Measurements from ENCODE around the gene NXPH2.
"Not testable (repeated sequence)": the region's sequence is repeated elsewhere in the genome, so short reads cannot be mapped to it uniquely, and the experiment has no call there.

NXPH2 gene

DNA sequence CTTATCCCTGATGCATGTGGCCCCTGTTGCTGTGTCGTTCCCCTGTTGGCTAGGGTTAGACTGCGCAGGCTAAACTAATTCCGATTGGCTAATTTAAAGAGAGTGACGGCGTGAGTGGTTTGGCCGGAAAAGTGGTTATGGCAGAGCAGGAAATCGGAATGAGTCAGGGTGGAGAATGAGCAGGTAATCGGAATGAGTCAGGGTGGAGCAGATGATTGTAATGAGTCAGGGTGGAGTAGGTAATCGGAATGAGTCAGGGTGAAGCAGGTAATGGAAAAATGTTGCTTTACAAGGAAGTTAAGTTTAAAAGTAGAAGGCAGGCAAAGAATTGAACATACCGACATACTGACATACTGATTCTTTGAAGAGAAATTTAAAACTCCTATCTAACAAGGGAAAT is 135.4 kb downstream of the NXPH2 start:
- not testable (repeated sequence) for H3K4me3 Mint-ChIP-seq, H3K36me3 Mint-ChIP-seq, H3K27me3 Mint-ChIP-seq, H3K9me3 Mint-ChIP-seq, H3K4me1 Mint-ChIP-seq, H3K27ac Mint-ChIP-seq

DNA sequence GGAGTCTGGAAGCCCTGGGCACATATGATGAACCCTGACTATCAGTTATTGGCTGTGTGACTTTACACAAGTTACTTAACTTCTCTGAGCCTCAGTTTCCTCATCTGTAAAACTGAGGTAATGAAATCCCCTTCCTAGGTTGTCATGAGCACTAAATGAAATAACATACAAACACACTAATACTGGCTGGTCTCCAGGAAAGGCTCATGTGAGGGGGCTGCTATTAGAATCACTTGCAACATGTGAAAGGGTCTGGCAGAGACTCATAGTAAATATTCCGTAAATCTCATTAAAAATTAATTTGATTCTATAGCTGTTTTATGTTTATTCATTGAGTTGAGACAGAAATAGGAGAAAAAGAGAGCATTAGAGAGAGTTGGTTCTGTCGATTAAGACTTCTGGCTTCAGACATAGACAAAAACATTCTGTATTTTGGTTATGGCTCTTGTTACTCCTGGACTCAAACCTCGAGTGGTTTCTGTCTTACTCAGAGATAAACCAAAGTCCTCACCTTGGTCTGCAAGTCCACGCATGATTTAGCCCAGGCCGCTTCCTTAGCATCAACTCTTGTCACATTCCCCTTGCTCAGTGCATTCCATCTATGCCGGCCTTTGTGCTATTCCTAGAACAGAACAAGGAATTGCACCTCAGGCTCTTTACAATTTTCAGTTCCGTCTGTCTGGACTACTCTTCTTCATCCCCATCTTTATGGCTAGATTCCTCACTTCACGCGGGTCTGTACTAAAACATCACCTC is 139.1 kb downstream of the NXPH2 start:
- Mint-ChIP-seq H3K4me1 (no peaks in the 10 kb centered on the region), H3K4me3 (no peak overlapping the region), H3K9me3 (no peaks in the 10 kb centered on the region), H3K36me3 (no peaks in the 10 kb centered on the region), H3K27me3 (peaks cover 2% of the 10 kb centered on the region), H3K27ac (no peak overlapping the region)

DNA sequence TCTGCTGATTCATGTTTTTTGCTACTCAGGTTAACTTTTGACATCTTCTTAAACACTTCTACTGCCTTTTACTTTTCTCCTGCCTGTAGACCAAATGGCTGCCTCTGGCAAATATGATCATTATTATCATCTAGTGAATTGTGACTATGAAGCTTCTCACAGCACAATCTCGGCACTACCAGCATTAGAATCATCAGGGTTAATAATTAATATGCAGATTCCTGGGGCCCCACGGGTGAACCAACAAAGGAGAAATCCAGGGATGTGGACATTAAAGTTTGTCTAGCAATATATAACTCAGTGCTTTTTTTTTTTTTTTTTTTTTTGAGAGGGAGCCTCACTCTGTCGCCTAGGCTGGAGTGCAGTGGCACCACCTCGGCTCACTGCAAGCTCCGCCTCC is 142.5 kb downstream of the NXPH2 start:
- H3K27ac Mint-ChIP-seq: no peak overlapping the region
- H3K4me1 Mint-ChIP-seq: no peaks in the 10 kb centered on the region
- H3K36me3 Mint-ChIP-seq: no peaks in the 10 kb centered on the region
- H3K4me3 Mint-ChIP-seq: no peak overlapping the region
- H3K27me3 Mint-ChIP-seq: peaks cover 2% of the 10 kb centered on the region
- H3K9me3 Mint-ChIP-seq: peaks cover 3% of the 10 kb centered on the region

DNA sequence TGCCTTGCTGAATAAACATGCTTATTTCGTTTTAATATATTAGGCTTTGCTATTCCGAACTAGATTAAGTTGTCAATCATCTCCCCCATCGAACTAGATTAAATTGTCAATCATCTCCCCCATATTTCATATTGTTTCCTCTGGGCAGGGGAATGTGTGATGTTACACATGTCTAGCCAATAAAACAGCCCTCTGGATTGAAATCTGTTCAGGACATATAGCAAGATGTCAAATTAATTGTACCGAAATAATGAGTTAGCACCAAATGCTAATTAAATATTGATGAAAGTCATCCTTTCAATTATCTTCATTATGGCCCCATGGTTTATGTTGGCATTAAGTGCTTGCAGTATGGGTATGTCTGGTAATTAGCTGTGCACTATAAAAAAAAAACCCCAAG is 143.1 kb downstream of the NXPH2 start:
- Mint-ChIP-seq H3K36me3 (peaks cover 2% of the 10 kb centered on the region), H3K4me1 (no peaks in the 10 kb centered on the region), H3K9me3 (peaks cover 7% of the 10 kb centered on the region), H3K4me3 (no peak overlapping the region), H3K27ac (no peak overlapping the region), H3K27me3 (peaks cover 2% of the 10 kb centered on the region)

DNA sequence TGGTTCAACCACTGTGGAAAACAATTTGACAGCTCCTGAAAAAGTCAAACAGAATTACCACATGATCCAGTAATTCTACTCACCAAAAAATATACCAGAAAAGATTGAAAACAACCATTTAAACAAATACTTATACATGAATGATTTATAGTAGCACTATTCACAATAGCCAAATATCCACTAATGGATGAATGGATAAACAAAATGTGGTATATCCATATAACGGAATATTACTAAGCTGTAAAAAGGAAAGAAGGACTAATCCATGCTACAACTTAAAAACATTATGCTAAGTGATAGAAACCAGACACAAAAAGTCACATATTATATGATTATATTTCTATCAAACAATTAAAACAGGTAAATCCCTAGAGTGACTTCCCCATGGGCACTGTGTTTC is 147.1 kb downstream of the NXPH2 start:
- Mint-ChIP-seq H3K9me3 (peaks cover 7% of the 10 kb centered on the region), H3K27me3 (peaks cover 7% of the 10 kb centered on the region), H3K4me3 (no peak overlapping the region), H3K4me1 (no peaks in the 10 kb centered on the region), H3K36me3 (peaks cover 2% of the 10 kb centered on the region), H3K27ac (no peak overlapping the region)

DNA sequence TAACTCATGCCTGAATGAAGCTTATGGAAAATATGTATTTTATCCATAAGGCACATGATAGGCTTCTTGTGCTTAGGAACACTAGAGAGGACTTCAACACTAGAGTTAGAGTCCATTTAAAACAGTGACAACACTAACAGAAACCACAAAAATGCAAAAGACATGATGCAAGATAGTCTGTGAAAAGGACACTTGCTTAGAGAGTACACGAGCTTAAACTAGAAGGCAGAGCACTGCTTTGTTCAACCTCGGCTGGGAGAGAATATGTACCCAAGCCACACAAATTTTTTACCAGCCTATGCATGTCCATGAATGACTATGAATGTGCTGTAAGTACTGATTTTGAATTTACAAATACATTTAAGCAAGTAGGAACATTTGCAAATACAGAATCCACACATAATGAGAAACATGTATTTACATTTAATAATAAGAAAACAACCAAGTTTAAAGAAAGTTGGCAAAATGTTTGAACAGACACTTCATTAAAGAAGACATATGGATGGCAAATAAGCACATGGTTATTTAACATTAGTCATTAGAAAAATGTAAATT is 148.0 kb downstream of the NXPH2 start:
- peaks cover 7% of the 10 kb centered on the region for H3K27me3 Mint-ChIP-seq
- peaks cover 7% of the 10 kb centered on the region for H3K9me3 Mint-ChIP-seq
- H3K4me3 Mint-ChIP-seq: no peak overlapping the region
- no peaks in the 10 kb centered on the region for H3K4me1 Mint-ChIP-seq
- H3K36me3 Mint-ChIP-seq: peaks cover 2% of the 10 kb centered on the region
- no peak overlapping the region for H3K27ac Mint-ChIP-seq

DNA sequence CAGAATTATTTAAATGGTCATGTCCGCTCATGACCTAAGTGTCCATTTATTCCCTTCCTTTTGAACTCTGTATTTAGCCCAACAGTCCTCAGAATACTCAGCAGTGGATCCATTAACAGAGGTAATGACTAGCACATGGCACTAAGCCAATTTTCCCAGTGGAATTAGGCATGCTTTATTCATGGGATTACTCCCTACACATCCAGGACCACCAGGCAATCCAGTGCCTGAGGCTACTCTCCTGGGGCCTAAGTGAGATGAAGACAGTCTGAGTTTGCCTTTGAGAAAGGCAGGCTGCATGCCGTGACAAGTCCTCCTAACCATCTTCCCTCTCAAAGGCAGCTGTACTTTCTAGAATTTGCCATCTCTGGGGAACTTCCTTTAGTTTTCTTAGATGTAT is 150.0 kb downstream of the NXPH2 start:
- H3K9me3 Mint-ChIP-seq: peaks cover 7% of the 10 kb centered on the region
- no peak overlapping the region for H3K27ac Mint-ChIP-seq
- H3K4me1 Mint-ChIP-seq: no peaks in the 10 kb centered on the region
- H3K27me3 Mint-ChIP-seq: peaks cover 11% of the 10 kb centered on the region
- peaks cover 2% of the 10 kb centered on the region for H3K36me3 Mint-ChIP-seq
- no peak overlapping the region for H3K4me3 Mint-ChIP-seq

DNA sequence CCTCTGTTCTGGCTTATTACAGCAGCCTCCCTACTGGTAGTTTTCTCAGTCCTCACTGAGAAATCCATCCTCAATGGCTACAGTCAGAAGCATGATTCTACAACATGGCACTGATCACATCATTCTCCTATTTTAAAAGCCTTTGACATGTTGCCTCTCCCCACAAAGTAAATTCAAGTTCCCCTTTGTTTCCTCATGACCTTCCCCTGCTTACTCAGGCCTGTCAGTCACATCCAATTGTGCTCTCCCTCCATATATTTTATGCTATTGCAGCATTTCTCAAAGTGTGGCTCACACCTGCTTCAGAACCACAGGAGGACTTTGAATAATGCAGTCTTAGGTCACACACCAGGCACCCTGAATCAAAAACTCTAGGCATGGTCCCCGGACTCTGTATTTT is 154.0 kb downstream of the NXPH2 start:
- Mint-ChIP-seq H3K4me3 (no peak overlapping the region), H3K36me3 (no peaks in the 10 kb centered on the region), H3K4me1 (no peaks in the 10 kb centered on the region), H3K27ac (peak overlapping the region; percentile 9), H3K27me3 (peaks cover 9% of the 10 kb centered on the region), H3K9me3 (no peaks in the 10 kb centered on the region)

DNA sequence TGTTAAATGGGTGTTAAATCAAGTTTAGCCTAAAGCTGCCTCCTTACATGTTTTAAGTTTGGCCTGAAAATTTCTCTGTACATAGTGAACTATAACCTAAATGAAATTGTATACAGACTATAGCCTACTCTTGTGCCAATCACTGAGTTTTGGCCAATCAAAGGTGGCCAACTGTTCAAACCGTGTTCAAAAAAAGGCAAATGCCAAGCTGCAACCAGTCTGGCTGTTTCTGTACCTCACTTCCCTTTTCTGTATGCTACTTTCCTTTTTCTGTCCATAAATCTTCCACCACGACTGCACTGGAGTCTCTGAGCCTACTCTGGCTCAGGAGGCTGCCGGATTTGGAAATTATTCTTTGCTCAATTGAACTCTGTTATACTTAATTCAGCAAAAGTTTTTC is 157.6 kb downstream of the NXPH2 start:
- no peaks in the 10 kb centered on the region for H3K4me1 Mint-ChIP-seq
- no peaks in the 10 kb centered on the region for H3K9me3 Mint-ChIP-seq
- no peaks in the 10 kb centered on the region for H3K36me3 Mint-ChIP-seq
- no peak overlapping the region for H3K27ac Mint-ChIP-seq
- peaks cover 8% of the 10 kb centered on the region for H3K27me3 Mint-ChIP-seq
- H3K4me3 Mint-ChIP-seq: no peak overlapping the region

DNA sequence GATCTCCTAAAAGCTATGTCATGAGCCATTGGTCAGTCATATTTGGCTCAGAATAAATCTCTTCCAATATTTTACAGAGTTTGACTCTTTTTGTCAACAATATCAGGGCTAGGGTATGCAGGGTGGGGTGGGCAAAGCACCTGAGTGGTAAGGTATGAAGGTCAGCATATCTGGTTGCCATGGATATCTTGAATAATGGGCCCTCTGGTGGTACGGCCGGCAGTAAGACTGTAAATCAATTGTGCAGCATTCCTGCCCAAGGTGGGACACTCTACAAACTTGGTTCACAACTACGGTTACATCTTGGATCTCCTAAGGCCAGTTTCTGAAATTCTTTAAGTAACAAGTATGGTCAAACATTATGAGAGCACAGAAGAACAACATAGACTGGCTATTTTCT is 159.1 kb downstream of the NXPH2 start:
- peaks cover 9% of the 10 kb centered on the region for H3K27me3 Mint-ChIP-seq
- no peak overlapping the region for H3K4me3 Mint-ChIP-seq
- H3K9me3 Mint-ChIP-seq: no peaks in the 10 kb centered on the region
- H3K4me1 Mint-ChIP-seq: no peaks in the 10 kb centered on the region
- no peaks in the 10 kb centered on the region for H3K36me3 Mint-ChIP-seq
- no peak overlapping the region for H3K27ac Mint-ChIP-seq

DNA sequence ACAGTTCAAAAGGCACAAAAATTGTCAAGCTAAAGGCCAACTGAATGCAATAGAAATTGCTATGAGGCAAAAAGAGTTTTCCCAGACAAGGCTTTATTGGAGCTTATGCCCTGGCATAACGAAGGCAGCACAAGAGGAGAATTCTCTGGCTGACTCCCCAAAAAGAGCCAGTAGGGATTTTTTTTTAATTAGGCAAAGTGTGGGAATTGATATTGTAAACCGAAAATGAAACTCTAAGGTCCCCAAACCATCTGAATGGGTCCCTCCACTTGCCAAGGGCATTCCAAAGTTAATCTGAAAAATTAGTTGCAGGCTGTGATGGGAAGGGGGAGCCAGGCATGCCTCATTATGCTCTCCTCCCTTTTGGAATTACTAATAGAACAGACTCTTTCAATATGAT is 159.8 kb downstream of the NXPH2 start:
- H3K27ac Mint-ChIP-seq: no peak overlapping the region
- H3K27me3 Mint-ChIP-seq: peaks cover 6% of the 10 kb centered on the region
- H3K4me3 Mint-ChIP-seq: no peak overlapping the region
- no peaks in the 10 kb centered on the region for H3K4me1 Mint-ChIP-seq
- H3K9me3 Mint-ChIP-seq: no peaks in the 10 kb centered on the region
- H3K36me3 Mint-ChIP-seq: no peaks in the 10 kb centered on the region

Data from activated naive CD4-positive, alpha-beta T cell treated with anti-CD3 and anti-CD28 coated beads, Interleukin-2, amount 50 U/mL, for 24 hours (primary cell).